Cardiac fibroblast (primary cell): Measurements from ENCODE around the gene ZMYND8.
A peak's percentile ranks its signal among the peaks of the same experiment; 100 is the strongest.
"Not testable (repeated sequence)": the region's sequence is repeated elsewhere in the genome, so short reads cannot be mapped to it uniquely, and the experiment has no call there.

Source experiments
- DNase-seq, 2 donors: peaks; one replicate each; pipeline versions ENCODE4 v3.0.0 to v3.0.0-alpha.2; 2010; ENCODE audit warnings: low read depth in 2 of 2
- H3K4me3 ChIP-seq, 2 donors: replicated peaks in 1 of 2; 1 replicate in 1 of 2; 2 replicates in 1 of 2; pipeline ENCODE4 v1.5.1; 2011; ENCODE audit warnings: low read depth in 2 of 2, low read length in 2 of 2, mild to moderate bottlenecking in 2 of 2, moderate library complexity in 1 of 2
- CTCF ChIP-seq: IDR thresholded peaks from one replicate; pipeline ENCODE4 v1.5.1; 2011; ENCODE audit warnings: low read depth, mild to moderate bottlenecking, low read length, inconsistent platforms

ZMYND8 gene

DNA sequence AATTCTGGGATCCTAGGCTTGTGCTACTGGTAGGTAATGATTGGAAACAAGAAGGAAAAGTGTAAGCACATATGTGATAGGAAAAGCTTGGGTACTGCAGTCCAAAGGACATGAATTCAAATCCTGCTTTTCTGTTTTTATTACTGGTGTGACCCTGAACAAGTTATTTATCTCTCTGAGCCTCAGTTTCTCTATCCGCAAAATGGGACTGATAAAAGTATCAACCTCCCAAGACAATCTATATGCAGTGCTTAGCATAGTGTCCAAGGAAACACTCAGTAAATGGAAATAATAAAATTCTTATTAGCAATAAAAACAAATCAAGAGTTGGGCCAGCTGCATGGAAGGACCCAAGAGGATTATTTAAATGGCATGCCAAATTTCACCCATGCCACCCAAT, 108.5 kb downstream of the ZMYND8 start:
- no peak for TF ChIP-seq CTCF
- no peak overlapping the region for H3K4me3 ChIP-seq

DNA sequence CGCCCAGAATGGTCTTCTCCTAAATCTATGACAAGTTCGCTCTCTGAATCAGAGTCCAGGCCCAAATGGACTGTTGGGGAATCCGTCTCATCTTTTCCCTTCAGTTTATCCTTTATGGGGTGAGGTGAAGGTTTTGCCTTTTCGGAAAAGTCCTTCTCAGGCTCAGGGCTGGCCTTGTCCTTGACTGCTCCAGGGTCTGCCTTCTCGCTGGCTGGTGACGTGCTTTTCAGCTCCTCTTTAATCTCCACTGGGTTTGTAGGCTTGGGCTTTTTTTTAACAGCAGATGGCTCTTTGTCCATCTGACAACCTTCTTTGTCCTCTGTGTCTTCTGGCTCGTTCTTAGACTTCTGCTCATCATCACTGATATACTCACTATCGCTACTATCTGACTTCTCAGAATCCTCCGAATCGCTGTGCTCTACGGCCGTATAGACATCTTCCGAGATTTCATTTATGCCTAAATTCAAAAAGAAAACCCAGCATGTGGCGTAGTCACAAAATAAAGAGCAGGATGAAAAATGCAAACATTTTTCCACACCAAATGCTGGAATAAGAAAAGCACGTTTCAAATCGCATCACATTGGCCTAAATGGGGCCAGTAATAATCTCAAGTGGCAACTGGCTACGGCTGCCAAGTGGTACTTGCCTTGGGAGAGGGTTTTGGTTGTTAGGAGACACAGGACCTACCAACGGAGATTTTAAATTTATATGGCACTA, 110.3 kb downstream of the ZMYND8 start:
- DNase-seq = no peak

More for the DNA sequence above, 108.5 kb downstream of the ZMYND8 start:
- no peak for DNase-seq

GRCh38 chr20:47245166-47245565, 111.3 kb downstream of the ZMYND8 start:
- not testable (repeated sequence) for DNase-seq, H3K4me3 ChIP-seq

More for the DNA sequence above, 110.3 kb downstream of the ZMYND8 start:
- no peak overlapping the region for H3K4me3 ChIP-seq
- TF ChIP-seq CTCF = no peak

DNA sequence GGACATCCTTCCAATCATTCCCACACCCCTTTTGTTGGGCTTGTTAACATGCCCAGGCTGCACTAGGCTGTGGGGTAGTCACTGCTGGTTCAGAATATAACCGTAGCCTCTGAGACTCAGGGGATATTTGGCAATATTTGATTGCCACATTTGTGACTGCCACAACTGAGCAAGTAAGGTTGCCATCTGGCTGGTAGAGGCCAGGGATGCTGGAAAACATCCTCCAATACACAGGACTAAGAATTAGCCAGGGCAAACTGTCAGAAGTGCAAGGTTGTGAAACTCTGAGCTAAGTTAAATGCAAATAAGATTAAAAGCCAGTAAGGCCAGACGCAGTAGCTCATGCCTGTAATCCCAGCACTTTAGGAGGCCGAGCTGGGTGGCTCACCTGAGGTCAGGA, 112.0 kb downstream of the ZMYND8 start:
- DNase-seq = no peak
- no peak for TF ChIP-seq CTCF

DNA sequence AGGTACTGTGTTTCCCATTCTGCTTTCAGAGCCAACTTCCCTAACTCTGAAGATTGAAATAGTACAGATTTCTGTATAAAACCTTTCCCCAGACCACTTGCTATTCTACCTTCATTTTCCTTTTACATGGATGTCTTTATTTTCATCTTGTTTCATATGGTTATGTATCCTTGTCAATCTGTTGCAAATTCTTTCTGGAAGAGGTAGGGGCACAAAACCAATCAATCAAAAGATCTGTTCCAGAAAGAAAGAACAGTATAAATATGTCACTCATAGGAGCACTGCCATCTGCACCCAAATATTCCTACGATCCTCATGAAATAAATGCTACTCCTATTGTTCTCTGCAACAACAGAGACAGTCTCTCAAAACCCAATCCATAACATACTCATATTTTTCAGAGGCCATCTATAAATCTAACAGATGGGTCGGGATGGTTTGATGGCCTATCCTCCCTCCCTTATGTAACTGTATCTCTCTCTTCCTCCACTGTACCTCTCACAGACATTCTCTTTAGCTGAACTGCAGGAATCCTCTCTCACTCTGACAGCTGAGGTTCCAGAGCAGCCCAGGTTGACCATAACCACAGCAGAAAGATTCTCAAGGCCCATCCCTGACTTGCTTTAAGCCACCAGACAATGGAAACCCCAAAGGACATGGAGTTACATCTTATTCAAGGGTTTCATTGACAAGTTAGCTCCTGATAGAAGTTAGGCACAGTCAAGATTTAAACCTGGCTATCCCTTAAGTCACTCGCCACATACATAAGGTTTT, 112.8 kb downstream of the ZMYND8 start:
- DNase-seq = no peak
- no peak overlapping the region for H3K4me3 ChIP-seq
- no peak for TF ChIP-seq CTCF

More for the DNA sequence above, 112.0 kb downstream of the ZMYND8 start:
- no peak overlapping the region for H3K4me3 ChIP-seq

- no peak overlapping the region for H3K4me3 ChIP-seq
- DNase-seq = no peak
- no peak for TF ChIP-seq CTCF
Measured at GRCh38 chr20:47243003-47243402, 113.5 kb downstream of the ZMYND8 start.

DNA sequence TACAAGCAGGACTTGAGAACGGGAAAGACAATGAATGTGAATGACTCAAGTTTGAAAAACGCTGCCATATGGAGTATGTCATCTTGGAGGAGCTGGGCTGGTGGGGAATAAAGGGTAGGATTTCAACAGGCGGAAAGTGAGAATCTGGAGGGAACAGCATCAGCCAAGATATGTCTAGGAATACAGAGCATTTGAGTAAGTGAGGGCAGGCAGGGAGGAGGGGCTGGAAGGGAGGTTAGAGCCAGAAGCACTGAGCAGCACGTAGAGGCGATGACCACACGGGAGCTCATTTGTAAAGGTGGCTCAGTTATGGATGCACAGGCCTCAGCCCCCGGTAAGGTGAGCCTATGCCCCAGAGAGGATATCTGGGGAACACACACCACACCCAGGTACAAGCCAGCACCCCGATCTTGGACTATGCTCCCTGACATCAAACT, 115.1 kb downstream of the ZMYND8 start:
- TF ChIP-seq CTCF = no peak
- H3K4me3 ChIP-seq = no peak overlapping the region
- peak; percentile 97 to 98 for DNase-seq

GRCh38 chr20:47240096-47240495, 116.4 kb downstream of the ZMYND8 start:
- DNase-seq, H3K4me3 ChIP-seq: not testable (repeated sequence)
